ENCODE measurements around the gene DHRS4L2.
"Not testable (repeated sequence)": the region's sequence is repeated elsewhere in the genome, so short reads cannot be mapped to it uniquely, and the experiment has no call there.

GRCh38 chr14:24036963-24037657 is 48.4 kb downstream of the DHRS4L2 start:
- TF ChIP-seq POLR2A (IDR thresholded peaks at IDR 0.05): not testable (repeated sequence)
- TF ChIP-seq, protein P1, sequence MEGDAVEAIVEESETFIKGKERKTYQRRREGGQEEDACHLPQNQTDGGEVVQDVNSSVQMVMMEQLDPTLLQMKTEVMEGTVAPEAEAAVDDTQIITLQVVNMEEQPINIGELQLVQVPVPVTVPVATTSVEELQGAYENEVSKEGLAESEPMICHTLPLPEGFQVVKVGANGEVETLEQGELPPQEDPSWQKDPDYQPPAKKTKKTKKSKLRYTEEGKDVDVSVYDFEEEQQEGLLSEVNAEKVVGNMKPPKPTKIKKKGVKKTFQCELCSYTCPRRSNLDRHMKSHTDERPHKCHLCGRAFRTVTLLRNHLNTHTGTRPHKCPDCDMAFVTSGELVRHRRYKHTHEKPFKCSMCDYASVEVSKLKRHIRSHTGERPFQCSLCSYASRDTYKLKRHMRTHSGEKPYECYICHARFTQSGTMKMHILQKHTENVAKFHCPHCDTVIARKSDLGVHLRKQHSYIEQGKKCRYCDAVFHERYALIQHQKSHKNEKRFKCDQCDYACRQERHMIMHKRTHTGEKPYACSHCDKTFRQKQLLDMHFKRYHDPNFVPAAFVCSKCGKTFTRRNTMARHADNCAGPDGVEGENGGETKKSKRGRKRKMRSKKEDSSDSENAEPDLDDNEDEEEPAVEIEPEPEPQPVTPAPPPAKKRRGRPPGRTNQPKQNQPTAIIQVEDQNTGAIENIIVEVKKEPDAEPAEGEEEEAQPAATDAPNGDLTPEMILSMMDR (IDR thresholded peaks at IDR 0.05): not testable (repeated sequence)

Measured in tibial nerve (tissue), 3 donors.